HEK293T (cell line): ENCODE results near the gene INPP5D.

Experiments used
- BHLHE40 ChIP-seq: fragments of 450-650 bp; IDR thresholded peaks from 2 replicates; pipeline ENCODE4 v1.6.1; 2016; ENCODE audit warnings: mild to moderate bottlenecking, moderate library complexity, borderline replicate concordance
- ELF4 ChIP-seq: fragments of 450-650 bp; IDR thresholded peaks from 2 replicates; pipeline ENCODE4 v1.6.1; 2017; ENCODE audit warnings: antibody characterized with exemption
- FOXA1 ChIP-seq: fragments of 450-650 bp; IDR thresholded peaks from 2 replicates; pipeline ENCODE4 v1.6.1; 2016; ENCODE audit warnings: mild to moderate bottlenecking
- FOXM1 ChIP-seq: fragments of 450-650 bp; IDR thresholded peaks from 2 replicates; pipeline ENCODE4 v1.6.1; 2017; ENCODE audit warnings: mild to moderate bottlenecking, borderline replicate concordance
- SP1 ChIP-seq: fragments of 450-650 bp; IDR thresholded peaks from 2 replicates; pipeline ENCODE4 v1.6.1; 2017
- SUZ12 ChIP-seq: fragments of 450-650 bp; IDR thresholded peaks from 2 replicates; pipeline ENCODE4 v1.6.1; 2016; ENCODE audit warnings: mild to moderate bottlenecking
- TARDBP ChIP-seq: fragments of 450-650 bp; IDR thresholded peaks from 2 replicates; pipeline ENCODE4 v1.6.1; 2016
- ZNF384 ChIP-seq: fragments of 450-650 bp; IDR thresholded peaks from 2 replicates; pipeline ENCODE4 v1.6.1; 2016

DNA sequence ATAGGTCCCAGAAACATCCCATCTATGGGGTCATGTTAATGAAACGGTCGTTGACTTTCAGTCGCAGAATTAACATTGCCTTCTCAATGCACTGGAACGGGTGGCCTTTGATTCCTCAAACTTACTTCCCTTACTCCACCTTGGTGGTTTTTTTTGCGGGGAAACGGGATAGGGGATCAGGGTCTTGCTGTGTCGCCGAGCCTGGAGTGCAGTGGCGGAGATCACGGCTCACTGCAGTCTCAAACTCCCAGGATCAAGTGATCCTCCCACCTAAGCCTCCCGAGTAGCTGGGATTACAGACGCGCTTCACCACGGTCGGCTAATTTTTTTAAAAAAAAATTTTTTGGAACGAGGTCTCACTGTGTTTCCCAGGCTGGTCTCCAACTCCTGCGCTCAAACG, 192.1 kb downstream of the INPP5D start:
- TF ChIP-seq TARDBP (no peak), SP1 (no peak), ZNF384 (no peak), SUZ12 (no peak), FOXA1 (no peak), ELF4 (no peak), BHLHE40 (no peak), FOXM1 (no peak)
